Stimulated activated CD8-positive, alpha-beta memory T cell treated with anti-CD3 and anti-CD28 coated beads, Interleukin-4, amount 100 ng/mL, for 24 hours (primary cell): ENCODE data around the gene ZFY.

ENCODE experiments used
- DNase-seq: peaks from one replicate; pipeline ENCODE4 v3.0.0-alpha.2; 2020; ENCODE audit warnings: low read depth

Gene ZFY

DNA sequence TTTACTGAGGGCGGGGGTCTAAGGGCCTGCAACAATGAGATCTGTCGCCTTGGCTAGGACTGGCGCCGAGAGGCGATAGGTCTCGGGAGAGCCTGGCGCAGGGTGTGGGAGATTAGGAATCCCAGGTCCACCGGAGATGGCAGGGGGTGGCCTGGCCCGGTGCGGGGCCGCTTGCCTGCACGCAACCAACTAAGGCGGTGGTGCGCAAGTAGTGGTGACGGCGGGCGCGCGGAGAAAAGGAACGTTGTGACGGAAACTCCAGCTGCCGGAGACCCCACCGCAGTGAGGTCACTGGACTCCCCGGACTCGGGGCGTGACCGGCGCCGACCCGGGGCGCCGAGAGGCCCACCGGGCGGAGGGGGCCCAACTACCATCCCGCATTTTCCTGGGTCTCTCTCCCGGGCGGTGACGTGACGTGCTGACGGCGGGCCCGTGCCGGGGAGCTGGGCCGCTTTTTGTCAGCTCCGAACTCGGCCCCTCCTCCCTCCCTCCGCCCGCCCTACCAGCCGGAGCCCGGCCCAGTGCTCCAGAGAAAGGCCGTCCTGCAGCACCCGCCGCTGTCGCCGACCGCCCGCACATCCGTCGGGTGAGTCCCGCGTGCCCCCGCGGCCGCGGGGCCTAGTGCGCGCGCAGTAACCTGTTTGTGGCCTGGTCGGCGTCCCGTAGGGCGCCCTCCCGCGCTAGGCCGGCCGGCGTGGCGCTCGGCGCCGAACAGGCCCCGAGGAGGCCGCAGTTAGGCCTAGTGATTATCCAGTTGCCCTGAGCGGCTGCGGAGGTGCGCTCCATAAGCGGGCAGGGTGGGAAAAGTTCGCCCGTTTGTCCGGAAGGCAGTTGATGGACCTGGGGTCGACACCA lies at the start of gene ZFY:
ZFY (plus strand) TSS at position 521 of the 855 bp plus-strand sequence. CDS start 18,556 bp downstream, outside the sequence.
- no peak for DNase-seq

DNA sequence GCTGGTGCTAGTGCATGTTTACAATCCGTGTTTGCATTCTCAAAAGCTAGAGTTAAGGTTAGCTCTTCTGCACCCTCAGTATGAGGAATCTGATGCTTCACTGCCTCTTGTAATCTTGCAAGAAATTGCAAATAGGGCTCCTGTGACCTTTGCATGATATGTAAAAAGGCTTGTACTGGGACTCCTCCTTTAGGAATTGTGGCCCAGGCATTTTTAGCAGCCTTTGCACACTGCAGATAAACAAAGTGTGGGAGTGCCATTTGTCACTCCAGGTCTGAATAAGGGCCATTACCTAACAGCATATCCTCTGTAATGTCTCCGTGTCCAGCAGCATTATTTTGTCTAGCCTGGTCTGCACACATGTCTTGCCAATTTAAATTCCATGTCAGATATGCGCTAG lies 49.3 kb upstream of the ZFY start:
- no peak for DNase-seq

DNA sequence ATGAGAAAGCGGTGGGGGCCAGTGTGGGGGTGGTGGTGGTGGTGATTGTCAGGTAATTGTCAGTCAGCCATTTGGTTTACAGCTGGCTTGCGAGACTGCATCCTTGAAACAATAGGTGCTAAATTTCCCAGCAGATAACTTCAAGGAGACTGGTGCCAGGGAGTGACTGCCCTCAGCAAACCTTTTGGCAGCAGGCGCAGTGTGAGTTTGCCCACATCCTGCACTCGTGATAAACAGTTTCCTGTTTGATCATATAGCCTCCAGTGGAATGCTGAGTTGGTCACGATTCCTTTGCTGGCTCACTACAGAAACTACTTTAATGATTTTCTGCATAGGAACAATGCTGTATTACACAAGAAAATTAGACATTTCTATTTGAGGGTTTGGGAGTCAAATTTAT lies 47.8 kb upstream of the ZFY start:
- no peak for DNase-seq

DNA sequence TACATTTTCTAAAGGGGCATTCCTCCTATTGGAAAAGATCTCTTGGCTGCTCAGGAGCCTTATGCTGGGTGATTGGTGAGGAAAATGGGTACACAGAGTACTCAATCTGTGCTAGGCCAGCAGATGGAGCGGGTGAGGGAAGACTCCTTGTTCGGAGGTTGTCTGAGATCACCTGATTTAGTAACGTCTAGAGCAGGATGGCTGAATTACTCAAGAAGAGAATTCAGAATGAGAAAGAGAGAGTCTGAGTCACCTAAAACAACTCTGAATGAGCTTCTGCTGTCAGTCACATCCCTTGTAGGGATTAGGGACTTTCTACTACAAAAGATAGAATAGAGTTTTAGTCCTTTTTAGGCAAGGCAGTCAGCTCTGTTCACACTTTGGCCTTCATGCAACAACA lies 47.2 kb upstream of the ZFY start:
- no peak for DNase-seq

DNA sequence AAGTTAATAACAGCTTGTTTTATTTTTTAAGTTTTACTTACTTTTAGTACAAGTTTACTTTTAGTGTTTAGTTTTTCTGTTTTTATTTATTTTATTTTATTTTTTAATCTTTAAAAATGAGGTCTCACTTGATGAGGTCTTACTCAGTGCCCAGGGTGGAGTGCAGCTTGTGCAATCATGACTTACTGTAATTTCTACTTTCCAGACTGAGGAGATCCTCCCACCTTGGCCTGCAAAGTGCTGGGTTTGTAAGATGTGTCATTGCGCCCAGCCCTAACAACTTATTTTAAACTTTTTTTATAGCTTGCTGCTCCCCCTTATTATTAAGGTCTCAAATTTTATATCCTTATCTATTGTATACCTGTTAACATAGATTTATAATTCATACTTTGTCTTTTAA lies 41.7 kb upstream of the ZFY start:
- DNase-seq, result no peak

DNA sequence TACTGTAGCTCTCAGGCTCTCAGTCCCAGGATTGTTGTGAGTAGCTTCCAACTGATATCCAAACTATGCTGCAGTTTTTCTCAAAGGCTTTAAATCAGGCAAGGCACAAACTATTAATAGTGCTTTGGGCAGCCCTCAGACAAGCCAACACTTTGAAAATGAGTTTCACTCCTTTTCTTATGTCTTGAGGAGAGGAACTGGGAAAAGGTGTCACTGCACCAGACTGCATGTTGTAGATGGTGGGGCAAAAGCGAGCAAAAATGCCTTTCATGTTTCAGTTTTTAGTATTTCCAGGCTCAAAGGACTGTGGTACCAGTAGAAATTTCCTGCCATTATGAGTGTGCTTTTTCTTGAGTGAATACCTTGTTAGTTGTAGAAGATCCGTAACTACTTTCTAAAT lies 39.1 kb upstream of the ZFY start:
- no peak for DNase-seq

DNA sequence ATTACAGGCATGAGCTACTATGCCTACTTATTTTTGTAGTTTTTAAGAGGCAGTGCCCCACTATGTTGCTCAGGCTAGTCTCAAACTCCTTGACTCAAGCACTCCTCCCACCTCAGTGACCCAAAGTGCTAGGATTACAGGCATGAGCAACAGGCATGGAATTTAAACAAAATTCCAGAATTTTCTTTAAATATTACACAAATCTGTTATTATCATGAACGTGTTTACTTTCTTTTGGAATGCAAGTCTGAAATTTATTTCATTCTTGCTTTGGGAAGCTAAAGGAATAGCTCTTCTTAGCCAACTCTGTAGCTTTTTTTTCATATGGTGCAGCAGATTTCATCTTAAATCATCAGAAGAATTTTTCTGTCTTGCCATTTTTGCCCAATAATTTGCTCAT lies 27.8 kb upstream of the ZFY start:
- DNase-seq, result no peak

DNA sequence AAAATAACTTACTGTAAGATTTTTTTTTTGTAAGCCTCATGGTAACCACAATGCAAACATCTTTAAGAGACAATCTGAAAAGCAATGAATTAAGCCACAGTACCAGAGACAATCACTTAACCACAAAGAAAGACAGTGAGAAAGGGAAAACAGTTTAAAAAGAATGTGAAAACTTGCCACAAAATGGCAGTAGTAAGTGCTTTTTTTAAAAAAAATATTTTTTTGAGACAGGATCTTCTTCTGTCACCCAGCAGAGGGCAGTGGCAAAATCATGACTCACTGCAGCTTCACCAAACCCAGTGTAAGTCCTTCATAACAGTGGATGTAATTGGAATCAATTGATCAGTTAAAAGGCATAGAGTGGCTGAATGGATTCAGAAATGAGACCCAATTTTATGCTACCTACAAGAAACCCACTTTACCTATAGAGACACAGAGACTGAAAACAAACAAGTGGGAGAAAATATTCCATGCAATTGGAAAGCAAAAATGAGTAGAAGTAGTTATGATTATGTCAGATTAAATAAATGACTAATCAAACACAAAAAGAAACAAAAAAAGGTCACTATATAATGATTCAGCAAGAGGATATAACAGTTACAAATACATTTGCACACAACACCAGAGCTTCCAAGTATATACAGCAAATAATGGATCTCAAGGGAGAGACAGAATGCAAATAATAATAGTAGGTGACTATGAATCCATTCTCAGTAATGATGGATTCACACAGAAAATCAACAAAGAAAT lies 21.9 kb upstream of the ZFY start:
- DNase-seq, result no peak

DNA sequence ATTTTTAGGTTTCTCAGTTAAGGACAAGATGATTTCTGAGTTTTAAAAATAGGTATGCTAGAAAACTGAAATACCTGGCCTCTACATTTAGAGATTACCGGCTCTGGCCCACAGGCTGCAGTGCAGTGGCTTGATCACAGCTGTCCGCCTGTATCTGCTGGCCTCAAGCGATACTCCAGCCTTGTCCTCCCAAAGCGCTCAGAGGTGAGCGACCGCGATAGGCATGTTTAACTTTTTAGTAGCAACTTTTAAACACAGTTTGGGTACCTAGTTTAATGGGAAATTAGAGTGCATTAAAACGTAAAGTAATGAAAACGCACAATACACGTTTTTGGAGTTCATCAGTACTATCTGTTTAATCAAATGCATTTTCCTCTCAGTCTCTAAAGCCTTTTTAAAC lies 1.1 kb upstream of the ZFY start:
- DNase-seq, result no peak

DNA sequence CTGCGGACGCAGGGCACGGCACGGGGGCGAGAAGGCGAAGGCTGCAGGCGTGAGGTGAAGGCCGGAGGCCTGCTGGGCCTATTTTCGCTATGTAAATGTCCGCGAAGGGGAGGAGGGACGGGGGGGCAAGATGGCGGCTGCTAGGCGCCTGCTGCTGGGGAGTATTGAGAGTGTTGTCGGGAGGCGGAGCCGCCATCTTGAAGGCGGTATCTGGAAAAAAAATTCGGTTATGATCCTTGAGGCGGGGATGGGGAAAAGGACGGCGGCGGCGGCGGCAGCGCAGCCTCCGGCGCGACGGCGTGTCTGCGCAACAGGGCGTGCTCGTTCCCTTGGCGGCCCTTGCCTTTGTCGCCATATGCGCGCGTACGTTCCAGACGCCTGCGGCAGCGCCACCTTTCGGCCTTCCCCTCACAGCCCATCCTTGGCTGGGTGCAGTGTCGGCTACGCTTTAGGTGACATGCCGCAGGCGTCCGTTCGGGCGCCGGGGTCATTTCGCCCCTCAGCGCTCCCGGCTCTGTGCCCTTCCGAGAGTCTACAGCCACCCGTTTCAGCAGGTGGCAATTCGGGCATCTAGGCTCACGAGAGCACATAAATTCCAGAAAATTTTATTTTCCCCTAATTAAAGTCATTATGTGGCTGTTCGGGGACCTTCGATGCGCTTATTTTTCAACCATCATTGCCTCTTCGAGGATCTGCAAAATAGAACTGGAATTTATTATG lies 695 bp downstream of the ZFY start:
- DNase-seq, result no peak

DNA sequence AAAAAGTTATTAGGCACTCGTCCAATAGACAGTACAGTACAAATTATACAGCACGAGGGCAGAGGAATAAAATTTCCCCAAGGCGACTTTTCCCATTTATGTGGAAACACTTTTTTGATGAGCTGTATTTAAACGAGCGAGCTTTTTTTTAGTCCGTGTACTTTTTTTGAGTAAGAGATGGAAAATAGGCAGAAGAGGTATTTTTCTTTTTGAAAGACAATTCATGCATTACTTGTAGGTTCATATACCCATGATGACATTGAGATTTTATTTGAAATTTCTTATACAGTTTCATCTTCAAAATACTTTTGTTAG lies 1.2 kb downstream of the ZFY start:
- DNase-seq, result no peak

DNA sequence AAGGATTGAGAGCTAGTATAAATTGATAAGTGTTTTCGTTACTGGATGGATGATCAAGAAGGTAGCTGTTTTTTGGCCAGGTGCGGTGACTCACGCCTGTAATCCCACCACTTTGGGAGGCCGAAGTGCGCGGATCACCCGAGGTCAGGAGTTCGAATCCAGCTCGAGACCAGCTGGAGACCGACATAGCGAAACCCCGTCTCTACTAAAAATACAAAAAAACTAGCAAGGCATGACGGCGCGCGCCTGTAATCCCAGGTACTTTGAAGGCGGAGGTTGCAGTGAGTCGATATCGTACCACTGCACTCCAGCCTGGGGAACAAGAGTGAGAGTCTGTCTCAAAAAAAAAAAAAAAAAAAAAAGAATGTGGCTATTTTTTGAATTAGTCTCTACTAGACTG lies 2.0 kb downstream of the ZFY start:
- no peak for DNase-seq

DNA sequence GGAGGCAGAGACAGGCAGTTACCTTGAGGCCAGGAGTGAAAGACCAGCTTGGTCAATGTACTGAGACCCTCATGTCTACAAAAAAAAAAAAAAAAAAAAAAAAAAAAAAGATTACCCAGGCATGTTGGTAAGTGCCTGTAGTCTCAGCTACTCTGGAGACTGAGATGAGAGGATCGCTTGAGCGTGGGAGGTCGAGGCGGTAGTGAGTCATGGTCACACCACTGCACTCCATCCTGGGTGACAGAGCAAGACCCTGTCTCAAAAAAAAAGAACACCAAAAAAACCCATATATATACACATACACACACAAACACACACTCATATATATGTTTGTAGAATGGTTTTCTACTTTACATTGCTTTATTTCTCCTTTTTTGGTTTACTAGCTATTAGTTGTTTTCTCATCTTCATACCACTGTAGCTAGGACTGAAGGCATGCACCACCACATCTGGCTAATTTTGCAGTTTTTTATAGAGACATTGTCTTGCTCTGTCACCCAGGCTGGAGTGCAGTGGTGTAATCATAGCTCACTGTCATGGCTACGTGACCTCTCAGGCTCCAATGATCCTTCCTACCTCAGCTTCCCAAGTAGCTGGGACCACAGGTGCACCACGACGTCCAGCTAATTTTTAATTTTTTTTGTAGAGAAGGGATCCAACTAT lies 14.5 kb downstream of the ZFY start:
- no peak for DNase-seq

DNA sequence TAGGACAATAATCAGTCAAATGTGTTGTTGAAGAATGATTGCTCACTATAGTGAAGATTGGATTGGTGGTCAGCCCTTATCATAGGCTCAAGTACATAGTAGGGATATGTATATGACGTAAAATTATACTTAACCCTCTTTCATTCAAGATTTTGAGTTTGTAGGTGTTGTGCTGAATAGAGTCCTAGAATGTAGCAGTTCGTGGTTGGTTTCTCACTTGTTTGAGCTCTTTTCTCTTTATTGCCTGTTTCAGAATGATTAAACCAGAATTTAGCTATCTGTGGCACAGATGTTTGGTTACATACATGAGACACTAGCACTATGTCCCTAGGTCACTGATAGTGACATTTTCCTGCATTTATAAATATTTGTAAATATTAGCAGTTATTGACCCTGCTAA lies 15.5 kb downstream of the ZFY start:
- no peak for DNase-seq

DNA sequence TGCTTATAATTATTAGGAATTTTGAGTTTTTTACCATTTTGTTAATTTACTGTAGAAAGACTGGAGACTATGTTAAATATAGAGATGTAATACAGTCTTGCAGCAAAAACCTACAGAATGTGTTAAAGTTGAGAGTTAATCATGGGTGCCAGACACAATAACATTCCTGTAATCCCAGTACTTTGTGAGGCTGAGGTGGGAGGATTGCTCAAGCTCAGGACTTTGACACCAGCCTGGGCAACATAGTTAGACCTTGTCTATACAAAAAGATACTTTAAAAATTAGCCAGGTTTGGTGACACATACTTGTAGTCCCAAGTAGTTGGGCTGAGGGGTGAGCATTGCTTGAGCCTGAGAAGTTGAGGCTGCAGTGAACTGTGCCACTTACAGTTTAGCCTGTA lies 17.7 kb downstream of the ZFY start:
- DNase-seq, result no peak

DNA sequence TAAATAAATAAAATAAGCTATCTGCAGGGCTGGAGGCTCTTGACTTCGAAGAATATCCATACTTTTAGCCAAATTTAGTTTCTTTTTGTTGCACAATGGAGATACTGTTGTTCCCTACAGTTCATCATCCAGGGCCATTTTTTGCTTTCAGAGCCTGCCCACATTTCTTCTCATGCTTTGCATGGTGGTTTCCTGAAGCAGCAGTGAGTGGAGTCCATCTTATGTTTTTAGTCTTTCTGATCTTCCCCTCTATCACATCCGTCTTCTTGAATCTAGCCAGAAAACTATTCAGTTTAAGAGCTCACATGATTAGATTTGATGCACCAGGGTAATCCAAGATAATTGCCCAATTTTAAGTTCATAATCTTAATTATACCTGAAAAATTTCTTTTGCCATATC lies 19.6 kb downstream of the ZFY start:
- DNase-seq, result no peak

DNA sequence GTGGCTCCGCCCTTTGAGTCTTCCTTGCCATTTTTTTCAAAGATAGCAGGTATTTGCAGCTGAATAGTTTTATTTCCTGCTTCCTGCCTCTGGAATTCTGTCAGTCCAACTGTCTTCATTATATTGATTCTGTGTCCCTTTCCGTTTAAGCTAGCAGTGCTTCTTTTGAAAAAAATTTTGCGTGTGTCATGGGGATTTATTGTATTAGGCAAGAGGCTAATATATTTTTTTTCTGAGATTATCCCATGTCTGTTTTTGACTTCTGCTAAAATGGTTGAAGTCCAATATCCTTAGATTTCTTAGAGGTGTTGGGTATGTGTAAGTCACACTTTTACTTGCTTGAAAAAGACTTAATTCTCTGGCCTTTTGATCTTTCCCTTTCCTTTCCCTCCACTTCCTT lies 20.4 kb downstream of the ZFY start:
- no peak for DNase-seq

DNA sequence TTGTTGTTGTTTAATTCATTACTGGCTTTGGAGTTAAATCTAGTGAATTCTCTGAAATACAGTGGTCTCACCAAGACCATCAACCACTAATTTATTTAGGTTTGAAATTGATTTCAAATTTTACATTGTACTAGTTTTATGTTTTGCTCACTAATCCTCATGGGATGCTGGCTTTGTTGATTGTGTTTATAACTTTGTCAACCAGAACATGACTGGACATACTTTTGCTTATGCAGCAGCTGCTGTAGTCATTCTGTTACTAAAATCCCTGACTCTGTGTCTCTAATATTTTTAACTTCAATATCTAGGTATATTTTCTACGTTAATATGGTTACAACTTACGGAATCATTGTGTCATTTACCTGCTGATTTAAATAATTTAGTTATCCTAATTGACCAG lies 26.9 kb downstream of the ZFY start:
- DNase-seq, result no peak

DNA sequence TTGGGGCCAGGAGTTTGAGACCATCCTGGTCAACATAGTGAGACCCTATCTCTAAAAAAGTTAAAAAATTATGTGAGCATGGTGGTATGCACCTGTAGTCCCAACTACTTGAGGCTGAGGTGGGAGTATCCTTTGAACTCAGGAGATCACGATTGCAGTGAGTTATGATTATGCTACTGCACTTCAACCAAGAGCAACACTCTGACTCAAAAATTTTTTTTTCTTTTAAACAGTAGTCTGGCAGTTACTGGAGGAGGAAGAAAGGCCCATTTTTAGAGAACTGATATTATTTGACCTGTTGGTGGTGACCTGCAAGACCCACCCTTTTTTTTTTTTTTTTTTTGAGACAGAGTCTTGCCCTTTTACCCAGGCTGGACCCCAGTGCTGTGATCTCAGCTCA lies 29.6 kb downstream of the ZFY start:
- DNase-seq, result no peak

DNA sequence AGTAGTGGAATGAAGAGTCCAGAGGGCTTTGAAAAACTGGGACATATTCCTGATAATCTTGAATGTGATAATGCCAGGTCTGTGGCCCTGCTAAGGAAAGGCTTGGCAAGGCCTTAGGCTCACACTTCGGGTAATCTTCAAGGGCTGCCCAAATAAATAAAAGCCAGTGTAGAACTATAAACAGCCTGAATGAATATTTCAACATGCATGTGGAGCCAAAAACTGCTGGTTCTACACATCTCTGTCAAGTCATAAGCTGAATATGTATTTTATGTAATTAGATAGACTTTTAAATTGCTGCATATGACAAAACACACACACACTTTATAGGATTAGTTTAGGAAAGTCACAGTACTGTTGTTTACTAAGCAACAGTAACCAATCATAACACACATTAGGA lies 30.4 kb downstream of the ZFY start:
- no peak for DNase-seq

DNA sequence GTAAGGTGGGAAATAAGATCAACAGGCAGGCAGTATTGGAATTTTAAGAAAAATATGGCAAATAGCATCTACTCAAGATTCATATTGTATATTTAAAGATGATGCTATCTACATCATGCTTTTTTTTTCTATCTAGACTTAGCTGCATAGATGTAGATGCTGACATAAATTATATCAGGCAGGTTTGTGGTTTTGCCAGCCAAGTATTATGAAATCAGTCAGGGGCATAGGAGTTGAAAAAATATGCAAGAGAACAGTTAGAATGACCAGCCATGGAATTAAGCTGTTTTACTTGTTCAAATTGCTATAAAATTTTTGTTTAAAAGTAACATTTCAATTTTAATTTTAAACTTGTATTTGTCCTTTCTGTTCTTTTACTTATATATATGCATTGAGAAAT lies 34.4 kb downstream of the ZFY start:
- no peak for DNase-seq

DNA sequence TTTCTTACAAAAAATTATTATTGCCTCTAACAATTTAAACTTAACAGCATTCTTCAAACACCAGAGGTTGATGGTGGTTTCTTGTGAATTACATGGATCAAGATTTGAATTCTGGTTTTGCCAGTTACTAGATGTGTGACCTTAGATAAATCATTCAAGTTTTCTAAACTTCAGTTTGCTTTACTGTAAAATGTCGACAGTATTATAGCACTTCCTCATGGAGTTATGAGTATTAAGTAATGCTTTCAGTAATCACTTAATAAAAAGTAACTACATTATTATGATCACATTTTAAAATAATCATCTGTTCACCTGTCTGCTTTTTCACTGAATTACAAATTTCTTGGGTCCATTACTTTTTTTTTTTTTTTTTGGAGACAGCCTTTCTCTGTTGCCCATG lies 37.5 kb downstream of the ZFY start:
- DNase-seq, result no peak
